ENCODE data around the gene TTC12.
"Not testable (repeated sequence)": the region's sequence is repeated elsewhere in the genome, so short reads cannot be mapped to it uniquely, and the experiment has no call there.

The TTC12 gene

GRCh38 chr11:113286509-113287497, 27.6 kb upstream of the TTC12 start:
- no peak for DNase-seq (ENCODE audit: low read depth)

GRCh38 chr11:113287801-113288200, 26.6 kb upstream of the TTC12 start:
- DNase-seq (ENCODE audit: low read depth), result no peak

GRCh38 chr11:113288286-113288863, 26.0 kb upstream of the TTC12 start:
- no peak for DNase-seq (ENCODE audit: low read depth)

- DNase-seq (ENCODE audit: low read depth), result peak; percentile 61
Measured at GRCh38 chr11:113289431-113290187, 24.8 kb upstream of the TTC12 start.

- no peak for DNase-seq (ENCODE audit: low read depth)
Measured at GRCh38 chr11:113293936-113294335, 20.4 kb upstream of the TTC12 start.

- DNase-seq (ENCODE audit: low read depth), result no peak
Measured at GRCh38 chr11:113295993-113296392, 18.4 kb upstream of the TTC12 start.

- DNase-seq (ENCODE audit: low read depth), result no peak
Measured at GRCh38 chr11:113296447-113297205, 17.8 kb upstream of the TTC12 start.

- not testable (repeated sequence) for DNase-seq (ENCODE audit: low read depth)
Measured at GRCh38 chr11:113298496-113298895, 15.9 kb upstream of the TTC12 start.

GRCh38 chr11:113304916-113305315, 9.5 kb upstream of the TTC12 start:
- DNase-seq (ENCODE audit: low read depth), result no peak

- DNase-seq (ENCODE audit: low read depth), result peak; percentile 50
Measured at GRCh38 chr11:113305440-113306336, 8.7 kb upstream of the TTC12 start.

- no peak for DNase-seq (ENCODE audit: low read depth)
Measured at GRCh38 chr11:113308601-113309000, 5.8 kb upstream of the TTC12 start.

- no peak for DNase-seq (ENCODE audit: low read depth)
Measured at GRCh38 chr11:113311536-113311935, 2.8 kb upstream of the TTC12 start.

GRCh38 chr11:113313601-113314000, 782 bp upstream of the TTC12 start:
- no peak for DNase-seq (ENCODE audit: low read depth)

GRCh38 chr11:113314065-113314388, 356 bp upstream of the TTC12 start:
- DNase-seq (ENCODE audit: low read depth), result no peak

- DNase-seq (ENCODE audit: low read depth), result no peak
Measured at GRCh38 chr11:113315811-113316210, 1.4 kb downstream of the TTC12 start.

- no peak for DNase-seq (ENCODE audit: low read depth)
Measured at GRCh38 chr11:113316256-113316655, 1.9 kb downstream of the TTC12 start.

- no peak for DNase-seq (ENCODE audit: low read depth)
Measured at GRCh38 chr11:113317339-113317738, 3.0 kb downstream of the TTC12 start.

- DNase-seq (ENCODE audit: low read depth), result no peak
Measured at GRCh38 chr11:113319085-113319484, 4.7 kb downstream of the TTC12 start.

- no peak for DNase-seq (ENCODE audit: low read depth)
Measured at GRCh38 chr11:113322158-113322557, 7.8 kb downstream of the TTC12 start.

GRCh38 chr11:113324250-113324649, 9.9 kb downstream of the TTC12 start:
- no peak for DNase-seq (ENCODE audit: low read depth)

GRCh38 chr11:113329725-113330124, 15.3 kb downstream of the TTC12 start:
- no peak for DNase-seq (ENCODE audit: low read depth)

Data from activated T-cell treated with anti-CD3 and anti-CD28 coated beads for 24 hours (primary cell).